HEK293 (cell line): ENCODE results near the gene BOK.

Source experiments
- CTCF ChIA-PET: fragments of 350-600 bp; formaldehyde crosslinking; extraction: SDS; loops from one replicate; lab custom pipeline; 2021; ENCODE audit warnings: antibody characterized with exemption; lab: Yijun Ruan, JAX
- POLR2A ChIA-PET: fragments of 300-600 bp; formaldehyde crosslinking; extraction: SDS; loops from one replicate; lab custom pipeline; 2020; ENCODE audit warnings: antibody characterized with exemption, inconsistent platforms; lab: Yijun Ruan, JAX
- H3K27ac ChIP-seq: fragments of 200-500 bp; sonication (Bioruptor generic); 2 replicates; pipeline ENCODE4 v1.5.1; 2014; ENCODE audit warnings: low read depth, low read length, control low read depth, inconsistent platforms; ENCODE audit errors: extremely low read depth
- H3K36me3 ChIP-seq, 2 experiments: fragments of 200-500 bp in 1 of 2; sonication (Bioruptor generic) in 1 of 2; 1 replicate in 1 of 2; 2 replicates in 1 of 2; pipeline ENCODE4 v1.5.1; 2014 to 2017; ENCODE audit warnings: inconsistent platforms in 2 of 2, low read length in 2 of 2; ENCODE audit not compliant: control insufficient read depth in 2 of 2, insufficient read depth in 1 of 2
- H3K4me1 ChIP-seq: fragments of 200-500 bp; sonication (Bioruptor generic); 2 replicates; pipeline ENCODE4 v1.5.1; 2014; ENCODE audit warnings: mild to moderate bottlenecking, low read length, inconsistent platforms; ENCODE audit not compliant: control insufficient read depth, insufficient read depth
- H3K4me3 ChIP-seq: 2 replicates; pipeline ENCODE4 v1.5.1; 2011; ENCODE audit warnings: low read depth, mild to moderate bottlenecking, control low read depth, low read length, moderate library complexity
- H3K9me3 ChIP-seq: fragments of 200-500 bp; sonication (Bioruptor generic); 2 replicates; pipeline ENCODE4 v1.5.1; 2014; ENCODE audit warnings: low read depth, low read length, inconsistent platforms; ENCODE audit not compliant: control insufficient read depth, insufficient read depth
- KLF9 ChIP-seq: fragments of 450-650 bp; formaldehyde crosslinking; IDR thresholded peaks from 2 replicates; pipeline ENCODE4 v1.5.1; 2016; ENCODE audit warnings: missing biosample characterization, missing genetic modification characterization, low read depth
- PRDM2 ChIP-seq: fragments of 450-650 bp; formaldehyde crosslinking; IDR thresholded peaks from 2 replicates; pipeline ENCODE4 v1.5.1; 2016; ENCODE audit warnings: missing biosample characterization, missing genetic modification characterization, borderline replicate concordance
- TCF7L2 ChIP-seq: IDR thresholded peaks from 2 replicates; pipeline ENCODE4 v1.6.1; 2011; ENCODE audit warnings: low read depth, mild to moderate bottlenecking, inconsistent platforms, low read length, moderate library complexity, borderline replicate concordance
- ZBTB8A ChIP-seq: fragments of 450-650 bp; formaldehyde crosslinking; IDR thresholded peaks from 2 replicates; pipeline ENCODE4 v1.5.1; 2016; ENCODE audit warnings: missing biosample characterization, missing genetic modification characterization
- ZFP37 ChIP-seq: fragments of 450-650 bp; formaldehyde crosslinking; IDR thresholded peaks from 2 replicates; pipeline ENCODE4 v1.5.1; 2016; ENCODE audit warnings: missing biosample characterization, missing genetic modification characterization
- ZNF10 ChIP-seq: fragments of 450-650 bp; formaldehyde crosslinking; IDR thresholded peaks from 2 replicates; pipeline ENCODE4 v1.5.1; 2017; ENCODE audit warnings: missing biosample characterization, missing genetic modification characterization
- ZNF202 ChIP-seq: fragments of 450-650 bp; formaldehyde crosslinking; IDR thresholded peaks from 2 replicates; pipeline ENCODE4 v1.5.1; 2016; ENCODE audit warnings: missing biosample characterization, missing genetic modification characterization, borderline replicate concordance
- ZNF239 ChIP-seq: fragments of 450-650 bp; formaldehyde crosslinking; IDR thresholded peaks from 2 replicates; pipeline ENCODE4 v1.5.1; 2016; ENCODE audit warnings: missing biosample characterization, missing genetic modification characterization
- ZNF416 ChIP-seq: fragments of 450-650 bp; formaldehyde crosslinking; IDR thresholded peaks from 2 replicates; pipeline ENCODE4 v1.5.1; 2016; ENCODE audit warnings: missing biosample characterization, missing genetic modification characterization
- ZNF426 ChIP-seq: fragments of 450-650 bp; formaldehyde crosslinking; IDR thresholded peaks from 2 replicates; pipeline ENCODE4 v1.5.1; 2017; ENCODE audit warnings: missing biosample characterization, missing genetic modification characterization, mild to moderate bottlenecking, inconsistent platforms, moderate library complexity
- ZNF629 ChIP-seq: fragments of 450-650 bp; formaldehyde crosslinking; IDR thresholded peaks from 2 replicates; pipeline ENCODE4 v1.5.1; 2017; ENCODE audit warnings: missing biosample characterization, missing genetic modification characterization
- ZNF704 ChIP-seq: fragments of 450-650 bp; formaldehyde crosslinking; IDR thresholded peaks from 2 replicates; pipeline ENCODE4 v1.5.1; 2016; ENCODE audit warnings: missing biosample characterization, missing genetic modification characterization
- ZNF776 ChIP-seq: fragments of 450-650 bp; formaldehyde crosslinking; IDR thresholded peaks from 2 replicates; pipeline ENCODE4 v1.5.0; 2017; ENCODE audit warnings: missing biosample characterization, missing genetic modification characterization, borderline replicate concordance
- TF ChIP-seq, protein P1 (sequence below): fragments of 450-650 bp; formaldehyde crosslinking; IDR thresholded peaks from 2 replicates; pipeline ENCODE4 v1.5.1; 2016; ENCODE audit warnings: missing biosample characterization, missing genetic modification characterization
- TF ChIP-seq, protein P2 (sequence below): fragments of 450-650 bp; formaldehyde crosslinking; IDR thresholded peaks from 2 replicates; pipeline ENCODE4 v1.5.1; 2016; ENCODE audit warnings: missing biosample characterization, missing genetic modification characterization

Gene BOK

DNA sequence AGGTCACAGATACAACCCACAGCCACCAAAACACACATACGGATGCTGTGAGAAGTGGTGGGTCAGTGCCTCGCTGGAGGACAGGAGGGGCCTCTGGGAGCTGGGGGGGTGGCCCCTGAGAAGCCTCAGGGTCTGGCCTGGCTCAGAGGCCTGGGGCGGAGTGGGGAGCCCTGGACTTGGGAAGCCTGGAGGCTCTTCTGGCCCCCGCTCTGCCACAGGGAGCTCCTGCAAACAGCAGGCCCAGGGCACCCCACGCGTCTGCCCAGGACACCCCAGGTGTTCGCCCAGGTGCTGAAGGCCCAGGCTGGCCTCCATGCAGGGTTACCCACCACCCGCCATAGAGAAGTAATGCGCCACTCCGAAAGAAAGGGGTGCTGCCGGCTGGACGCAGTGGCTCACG is 52.5 kb downstream of the BOK start:
- no peak overlapping the region for H3K4me3 ChIP-seq
- no peak overlapping the region for H3K27ac ChIP-seq
- CTCF ChIA-PET = interaction anchor here (0.6 to 0.9 kb wide), 2 partner anchors 49 to 252 kb away, joined by 3 read pairs; no protein-coding TSS in a partner anchor
- peaks cover 0 to 37% of the 10 kb centered on the region in 2 experiments; a peak in 2 of 3 replicates for H3K36me3 ChIP-seq
- peaks cover 5% of the 10 kb centered on the region; the same call in 1 of the 2 replicates for H3K4me1 ChIP-seq
- H3K9me3 ChIP-seq = no peaks in the 10 kb centered on the region
- POLR2A ChIA-PET = no interaction called here
- TF ChIP-seq ZNF10 (tag by site-specific recombination) (no peak), ZNF426 (tag by site-specific recombination) (no peak), ZFP37 (tag by site-specific recombination) (no peak), TCF7L2 (no peak), ZNF704 (tag by site-specific recombination) (no peak), KLF9 (tag by site-specific recombination) (no peak), ZNF239 (tag by site-specific recombination) (no peak), ZNF776 (tag by site-specific recombination) (no peak), ZNF629 (no peak), ZBTB8A (tag by site-specific recombination) (no peak), PRDM2 (tag by site-specific recombination) (no peak), ZNF416 (tag by site-specific recombination) (no peak), ZNF202 (tag by site-specific recombination) (no peak)
- TF ChIP-seq, protein P1, sequence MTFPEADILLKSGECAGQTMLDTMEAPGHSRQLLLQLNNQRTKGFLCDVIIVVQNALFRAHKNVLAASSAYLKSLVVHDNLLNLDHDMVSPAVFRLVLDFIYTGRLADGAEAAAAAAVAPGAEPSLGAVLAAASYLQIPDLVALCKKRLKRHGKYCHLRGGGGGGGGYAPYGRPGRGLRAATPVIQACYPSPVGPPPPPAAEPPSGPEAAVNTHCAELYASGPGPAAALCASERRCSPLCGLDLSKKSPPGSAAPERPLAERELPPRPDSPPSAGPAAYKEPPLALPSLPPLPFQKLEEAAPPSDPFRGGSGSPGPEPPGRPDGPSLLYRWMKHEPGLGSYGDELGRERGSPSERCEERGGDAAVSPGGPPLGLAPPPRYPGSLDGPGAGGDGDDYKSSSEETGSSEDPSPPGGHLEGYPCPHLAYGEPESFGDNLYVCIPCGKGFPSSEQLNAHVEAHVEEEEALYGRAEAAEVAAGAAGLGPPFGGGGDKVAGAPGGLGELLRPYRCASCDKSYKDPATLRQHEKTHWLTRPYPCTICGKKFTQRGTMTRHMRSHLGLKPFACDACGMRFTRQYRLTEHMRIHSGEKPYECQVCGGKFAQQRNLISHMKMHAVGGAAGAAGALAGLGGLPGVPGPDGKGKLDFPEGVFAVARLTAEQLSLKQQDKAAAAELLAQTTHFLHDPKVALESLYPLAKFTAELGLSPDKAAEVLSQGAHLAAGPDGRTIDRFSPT = no peak
- TF ChIP-seq, protein P2, sequence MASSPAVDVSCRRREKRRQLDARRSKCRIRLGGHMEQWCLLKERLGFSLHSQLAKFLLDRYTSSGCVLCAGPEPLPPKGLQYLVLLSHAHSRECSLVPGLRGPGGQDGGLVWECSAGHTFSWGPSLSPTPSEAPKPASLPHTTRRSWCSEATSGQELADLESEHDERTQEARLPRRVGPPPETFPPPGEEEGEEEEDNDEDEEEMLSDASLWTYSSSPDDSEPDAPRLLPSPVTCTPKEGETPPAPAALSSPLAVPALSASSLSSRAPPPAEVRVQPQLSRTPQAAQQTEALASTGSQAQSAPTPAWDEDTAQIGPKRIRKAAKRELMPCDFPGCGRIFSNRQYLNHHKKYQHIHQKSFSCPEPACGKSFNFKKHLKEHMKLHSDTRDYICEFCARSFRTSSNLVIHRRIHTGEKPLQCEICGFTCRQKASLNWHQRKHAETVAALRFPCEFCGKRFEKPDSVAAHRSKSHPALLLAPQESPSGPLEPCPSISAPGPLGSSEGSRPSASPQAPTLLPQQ = no peak
